Measurements from ENCODE around the gene LAMA3.

Gene LAMA3

GRCh38 chr18:23943903-23944624 is 254.8 kb downstream of the LAMA3 start:
- no peak for TF ChIP-seq POU2F2 (IDR thresholded peaks at IDR 0.05; ENCODE audit: low read depth, low read length)
- no peak for TF ChIP-seq TAF1 (IDR thresholded peaks at IDR 0.05; ENCODE audit: low read depth, low read length)
- TF ChIP-seq POLR2AphosphoS5 (IDR thresholded peaks at IDR 0.05; ENCODE audit: low read depth, low read length): no peak
- no peak for TF ChIP-seq PAX5 (IDR thresholded peaks at IDR 0.05; ENCODE audit: insufficient read depth, low read length, severe bottlenecking)
- TF ChIP-seq POLR2A (IDR thresholded peaks at IDR 0.05; ENCODE audit: low read depth, low read length): no peak
- no peak for TF ChIP-seq SPI1 (IDR thresholded peaks at IDR 0.05; ENCODE audit: low read depth, low read length)
- no peak for DNase-seq (ENCODE audit: insufficient read length, low spot score)
- FAIRE-seq: peak; percentile 66

- peak; percentile 78 for FAIRE-seq
- TF ChIP-seq SPI1 (IDR thresholded peaks at IDR 0.05; ENCODE audit: low read depth, low read length): peak; percentile 94
- no peak for TF ChIP-seq POU2F2 (IDR thresholded peaks at IDR 0.05; ENCODE audit: low read depth, low read length)
- TF ChIP-seq POLR2AphosphoS5 (IDR thresholded peaks at IDR 0.05; ENCODE audit: low read depth, low read length): no peak
- TF ChIP-seq PAX5 (IDR thresholded peaks at IDR 0.05; ENCODE audit: insufficient read depth, low read length, severe bottlenecking): no peak
- TF ChIP-seq POLR2A (IDR thresholded peaks at IDR 0.05; ENCODE audit: low read depth, low read length): no peak
- TF ChIP-seq TAF1 (IDR thresholded peaks at IDR 0.05; ENCODE audit: low read depth, low read length): no peak
- DNase-seq (ENCODE audit: insufficient read length, low spot score): no peak
Measured at GRCh38 chr18:23945416-23946079, 256.3 kb downstream of the LAMA3 start.

- TF ChIP-seq PAX5 (IDR thresholded peaks at IDR 0.05; ENCODE audit: insufficient read depth, low read length, severe bottlenecking): no peak
- no peak for TF ChIP-seq TAF1 (IDR thresholded peaks at IDR 0.05; ENCODE audit: low read depth, low read length)
- no peak for TF ChIP-seq SPI1 (IDR thresholded peaks at IDR 0.05; ENCODE audit: low read depth, low read length)
- no peak for TF ChIP-seq POLR2AphosphoS5 (IDR thresholded peaks at IDR 0.05; ENCODE audit: low read depth, low read length)
- TF ChIP-seq POLR2A (IDR thresholded peaks at IDR 0.05; ENCODE audit: low read depth, low read length): no peak
- TF ChIP-seq POU2F2 (IDR thresholded peaks at IDR 0.05; ENCODE audit: low read depth, low read length): no peak
- DNase-seq (ENCODE audit: insufficient read length, low spot score) (no peak), FAIRE-seq (peak; percentile 9)
Measured at GRCh38 chr18:23949863-23950262, 260.6 kb downstream of the LAMA3 start.

GRCh38 chr18:23950644-23951043 is 261.4 kb downstream of the LAMA3 start:
- FAIRE-seq (no peak), DNase-seq (ENCODE audit: insufficient read length, low spot score) (no peak)
- TF ChIP-seq POLR2A (IDR thresholded peaks at IDR 0.05; ENCODE audit: low read depth, low read length) (no peak), POLR2AphosphoS5 (IDR thresholded peaks at IDR 0.05; ENCODE audit: low read depth, low read length) (no peak), PAX5 (IDR thresholded peaks at IDR 0.05; ENCODE audit: insufficient read depth, low read length, severe bottlenecking) (no peak), TAF1 (IDR thresholded peaks at IDR 0.05; ENCODE audit: low read depth, low read length) (no peak), POU2F2 (IDR thresholded peaks at IDR 0.05; ENCODE audit: low read depth, low read length) (no peak), SPI1 (IDR thresholded peaks at IDR 0.05; ENCODE audit: low read depth, low read length) (no peak)

GRCh38 chr18:23951206-23951605 is 262.0 kb downstream of the LAMA3 start:
- TF ChIP-seq POU2F2 (IDR thresholded peaks at IDR 0.05; ENCODE audit: low read depth, low read length) (no peak), POLR2A (IDR thresholded peaks at IDR 0.05; ENCODE audit: low read depth, low read length) (no peak), PAX5 (IDR thresholded peaks at IDR 0.05; ENCODE audit: insufficient read depth, low read length, severe bottlenecking) (no peak), POLR2AphosphoS5 (IDR thresholded peaks at IDR 0.05; ENCODE audit: low read depth, low read length) (no peak)
- DNase-seq (ENCODE audit: insufficient read length, low spot score): no peak

GRCh38 chr18:23953984-23954383 is 264.7 kb downstream of the LAMA3 start:
- no peak for DNase-seq (ENCODE audit: insufficient read length, low spot score)
- FAIRE-seq: no peak
- TF ChIP-seq POU2F2 (IDR thresholded peaks at IDR 0.05; ENCODE audit: low read depth, low read length) (no peak), TAF1 (IDR thresholded peaks at IDR 0.05; ENCODE audit: low read depth, low read length) (no peak), POLR2AphosphoS5 (IDR thresholded peaks at IDR 0.05; ENCODE audit: low read depth, low read length) (no peak), POLR2A (IDR thresholded peaks at IDR 0.05; ENCODE audit: low read depth, low read length) (no peak), SPI1 (IDR thresholded peaks at IDR 0.05; ENCODE audit: low read depth, low read length) (no peak), PAX5 (IDR thresholded peaks at IDR 0.05; ENCODE audit: insufficient read depth, low read length, severe bottlenecking) (no peak)

More at GRCh38 chr18:23951206-23951605, 262.0 kb downstream of the LAMA3 start:
- peak; percentile 16 for FAIRE-seq

GRCh38 chr18:23956483-23956882 is 267.2 kb downstream of the LAMA3 start:
- no peak for TF ChIP-seq SPI1 (IDR thresholded peaks at IDR 0.05; ENCODE audit: low read depth, low read length)
- TF ChIP-seq PAX5 (IDR thresholded peaks at IDR 0.05; ENCODE audit: insufficient read depth, low read length, severe bottlenecking): no peak
- no peak for TF ChIP-seq POLR2A (IDR thresholded peaks at IDR 0.05; ENCODE audit: low read depth, low read length)
- TF ChIP-seq TAF1 (IDR thresholded peaks at IDR 0.05; ENCODE audit: low read depth, low read length): no peak
- no peak for FAIRE-seq
- DNase-seq (ENCODE audit: insufficient read length, low spot score): no peak

- DNase-seq (ENCODE audit: insufficient read length, low spot score): no peak
- no peak for FAIRE-seq
- no peak for TF ChIP-seq PAX5 (IDR thresholded peaks at IDR 0.05; ENCODE audit: insufficient read depth, low read length, severe bottlenecking)
- TF ChIP-seq TAF1 (IDR thresholded peaks at IDR 0.05; ENCODE audit: low read depth, low read length): no peak
- no peak for TF ChIP-seq POLR2AphosphoS5 (IDR thresholded peaks at IDR 0.05; ENCODE audit: low read depth, low read length)
- no peak for TF ChIP-seq POLR2A (IDR thresholded peaks at IDR 0.05; ENCODE audit: low read depth, low read length)
- no peak for TF ChIP-seq POU2F2 (IDR thresholded peaks at IDR 0.05; ENCODE audit: low read depth, low read length)
- no peak for TF ChIP-seq SPI1 (IDR thresholded peaks at IDR 0.05; ENCODE audit: low read depth, low read length)
Measured at GRCh38 chr18:23958036-23958435, 268.8 kb downstream of the LAMA3 start.

GRCh38 chr18:23963443-23964165 is 274.4 kb downstream of the LAMA3 start:
- no peak for TF ChIP-seq POLR2AphosphoS5 (IDR thresholded peaks at IDR 0.05; ENCODE audit: low read depth, low read length)
- no peak for TF ChIP-seq TAF1 (IDR thresholded peaks at IDR 0.05; ENCODE audit: low read depth, low read length)
- FAIRE-seq (peak; percentile 13), DNase-seq (ENCODE audit: insufficient read length, low spot score) (no peak)

All from GM12891 (cell line).